GM12865 (cell line): ENCODE data around the gene ZBTB7C.

Experiments
- DNase-seq: peaks from one replicate; pipeline ENCODE4 v3.0.0; 2010; ENCODE audit warnings: low read depth
- H3K4me3 ChIP-seq: 2 replicates; pipeline ENCODE4 v1.5.1; 2011; ENCODE audit warnings: mild to moderate bottlenecking, low read depth, low read length, control low read depth
- TF ChIP-seq, protein P1 (sequence below): IDR thresholded peaks from 2 replicates; pipeline ENCODE4 v1.5.1; 2011; ENCODE audit warnings: low read length, control low read depth, low read depth, inconsistent platforms; ENCODE audit not compliant: insufficient read depth; ENCODE audit errors: missing control alignments

ZBTB7C gene

DNA sequence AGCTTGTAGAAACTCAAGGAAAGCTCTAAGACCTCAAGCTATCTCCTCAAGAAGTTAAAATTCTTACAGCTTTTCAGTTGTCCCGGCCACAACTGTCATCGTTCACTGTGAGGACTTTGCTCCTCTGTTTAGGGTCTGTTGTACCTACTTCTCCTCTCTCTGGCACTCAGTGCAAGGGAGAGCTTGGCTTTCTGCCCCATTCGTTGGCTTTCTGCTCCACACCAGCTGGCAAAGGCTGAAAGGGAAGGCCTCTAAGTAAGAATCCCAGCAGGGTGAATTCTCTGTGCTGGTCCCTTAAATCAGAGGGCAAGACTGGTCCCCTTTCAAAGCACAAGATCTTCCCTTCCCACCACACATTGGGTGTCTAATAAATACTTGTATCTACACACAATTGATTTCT, 17.3 kb downstream of the ZBTB7C start:
- DNase-seq = no peak
- TF ChIP-seq, protein P1, sequence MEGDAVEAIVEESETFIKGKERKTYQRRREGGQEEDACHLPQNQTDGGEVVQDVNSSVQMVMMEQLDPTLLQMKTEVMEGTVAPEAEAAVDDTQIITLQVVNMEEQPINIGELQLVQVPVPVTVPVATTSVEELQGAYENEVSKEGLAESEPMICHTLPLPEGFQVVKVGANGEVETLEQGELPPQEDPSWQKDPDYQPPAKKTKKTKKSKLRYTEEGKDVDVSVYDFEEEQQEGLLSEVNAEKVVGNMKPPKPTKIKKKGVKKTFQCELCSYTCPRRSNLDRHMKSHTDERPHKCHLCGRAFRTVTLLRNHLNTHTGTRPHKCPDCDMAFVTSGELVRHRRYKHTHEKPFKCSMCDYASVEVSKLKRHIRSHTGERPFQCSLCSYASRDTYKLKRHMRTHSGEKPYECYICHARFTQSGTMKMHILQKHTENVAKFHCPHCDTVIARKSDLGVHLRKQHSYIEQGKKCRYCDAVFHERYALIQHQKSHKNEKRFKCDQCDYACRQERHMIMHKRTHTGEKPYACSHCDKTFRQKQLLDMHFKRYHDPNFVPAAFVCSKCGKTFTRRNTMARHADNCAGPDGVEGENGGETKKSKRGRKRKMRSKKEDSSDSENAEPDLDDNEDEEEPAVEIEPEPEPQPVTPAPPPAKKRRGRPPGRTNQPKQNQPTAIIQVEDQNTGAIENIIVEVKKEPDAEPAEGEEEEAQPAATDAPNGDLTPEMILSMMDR = no peak

DNA sequence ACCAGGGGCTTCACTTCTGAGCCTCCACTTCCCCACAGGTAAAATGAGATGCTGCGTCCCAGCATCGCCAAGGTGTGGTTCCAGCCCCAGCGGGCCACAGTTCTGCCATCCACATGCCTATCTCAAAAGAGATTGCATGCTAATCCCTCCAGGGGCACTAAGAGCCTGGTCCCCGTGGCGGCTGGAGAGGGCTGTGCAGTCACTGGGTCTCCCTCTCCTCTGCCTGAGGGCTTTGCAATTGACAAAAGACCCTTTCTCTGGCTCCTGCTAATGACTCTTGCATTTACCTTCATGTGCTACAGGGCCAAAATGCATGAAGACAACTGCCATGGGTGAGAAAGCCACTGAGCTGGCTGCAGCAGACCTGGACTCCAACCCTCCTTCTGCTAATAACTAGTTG, 18.5 kb downstream of the ZBTB7C start:
- TF ChIP-seq, protein P1 = no peak

More for the DNA sequence above, 17.3 kb downstream of the ZBTB7C start:
- H3K4me3 ChIP-seq = no peak overlapping the region

DNA sequence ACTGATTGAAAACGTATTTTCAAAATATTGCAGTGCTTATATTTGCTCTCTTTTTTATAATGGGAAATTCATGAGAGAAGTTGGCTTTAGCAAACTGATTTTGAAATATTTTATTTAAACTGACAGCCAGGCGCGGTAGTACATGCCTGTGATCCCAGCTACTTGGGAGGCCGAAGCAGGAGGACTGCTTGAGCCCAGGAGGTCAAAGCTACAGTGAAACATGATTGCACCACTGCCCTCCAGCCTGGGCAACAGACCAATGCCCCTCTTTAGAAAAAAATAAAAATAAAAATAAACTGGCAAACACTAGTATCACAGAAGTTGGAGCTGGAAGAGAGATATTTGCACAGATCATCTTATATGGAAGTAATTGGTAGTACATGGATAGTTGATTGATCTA, 20.7 kb downstream of the ZBTB7C start:
- H3K4me3 ChIP-seq = no peak overlapping the region
- no peak for DNase-seq
- TF ChIP-seq, protein P1 = no peak

More for the DNA sequence above, 18.5 kb downstream of the ZBTB7C start:
- DNase-seq = no peak
- H3K4me3 ChIP-seq = no peak overlapping the region

DNA sequence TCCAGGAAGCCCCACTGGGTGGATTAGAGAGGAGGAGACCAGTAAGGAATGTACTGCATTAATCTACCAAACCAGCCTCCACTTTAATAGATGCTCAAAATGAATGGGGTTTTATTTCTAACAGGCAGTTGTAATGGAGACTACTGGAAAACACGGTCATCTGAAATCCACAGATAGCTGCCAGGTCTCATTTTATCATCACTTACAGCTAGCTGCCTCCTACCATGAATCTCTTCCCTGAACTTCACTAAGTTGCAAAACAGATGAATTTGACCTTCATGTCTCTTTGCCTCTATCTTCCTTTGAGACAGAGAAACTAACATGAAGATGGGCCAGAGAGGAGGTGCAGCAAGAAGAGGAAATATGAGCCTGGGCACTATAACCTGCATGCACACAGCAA, 21.9 kb downstream of the ZBTB7C start:
- TF ChIP-seq, protein P1 = no peak
- no peak for DNase-seq
- H3K4me3 ChIP-seq = no peak overlapping the region

DNA sequence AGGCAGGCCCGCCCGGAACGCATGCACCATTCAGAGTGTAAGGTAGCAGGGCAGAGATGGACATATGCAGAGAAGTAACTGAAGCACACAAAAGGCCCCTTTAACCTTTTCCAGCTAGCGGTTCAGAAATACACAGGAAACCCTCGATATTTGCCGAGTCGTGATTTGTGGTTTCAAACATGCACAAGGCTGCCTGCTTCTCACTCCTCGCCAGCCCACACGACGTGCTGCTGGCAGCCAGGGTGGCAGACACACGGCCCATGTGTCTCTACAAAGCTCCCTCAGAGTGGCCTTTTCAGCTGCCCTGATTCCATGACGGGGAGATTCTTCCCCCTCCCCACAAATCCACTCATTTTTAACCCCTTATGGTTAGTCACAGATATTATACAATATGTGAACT, 23.6 kb downstream of the ZBTB7C start:
- TF ChIP-seq, protein P1 = no peak
- H3K4me3 ChIP-seq = no peak overlapping the region
- DNase-seq = no peak

DNA sequence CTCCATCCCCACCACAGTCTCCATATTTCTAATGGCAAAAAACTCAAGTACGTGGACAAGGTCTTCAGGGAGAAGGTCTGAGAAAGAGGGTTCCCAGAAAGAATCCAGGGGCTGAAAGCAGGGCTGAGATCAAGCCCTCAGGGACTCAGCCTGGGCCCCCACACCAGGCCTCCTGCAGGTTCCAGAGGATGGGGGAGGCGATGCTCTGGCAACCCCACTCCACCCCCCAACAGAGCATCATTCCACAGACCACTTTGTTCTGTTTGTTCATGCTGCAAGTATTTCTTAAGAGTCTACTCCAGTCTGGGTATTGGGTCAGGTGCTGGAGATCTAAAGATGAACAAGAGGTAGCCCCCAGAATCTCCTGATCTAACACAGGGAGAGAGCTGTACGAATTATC, 32.2 kb downstream of the ZBTB7C start:
- H3K4me3 ChIP-seq = no peak overlapping the region
- no peak for DNase-seq
- TF ChIP-seq, protein P1 = no peak

DNA sequence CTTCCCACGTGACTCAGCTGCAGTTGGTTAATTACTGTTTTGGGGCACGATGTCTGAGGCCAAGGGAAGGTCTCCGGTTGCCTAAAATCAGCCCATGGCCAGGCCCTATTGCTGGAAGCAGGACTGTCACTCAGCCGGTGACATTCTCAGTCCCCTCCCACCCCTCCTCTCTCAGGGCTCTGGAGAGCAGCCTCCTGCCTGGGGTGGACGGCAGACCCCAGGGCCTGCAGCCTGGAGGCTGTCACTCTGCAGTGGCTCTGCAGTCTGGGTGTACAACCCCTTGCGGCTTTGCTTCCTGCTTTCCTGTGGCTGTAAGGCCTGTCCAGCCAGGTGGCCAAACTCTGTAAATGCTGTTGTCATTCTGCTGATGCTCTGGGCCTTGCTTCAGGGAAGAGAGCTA, 32.8 kb downstream of the ZBTB7C start:
- no peak for DNase-seq
- TF ChIP-seq, protein P1 = no peak
- H3K4me3 ChIP-seq = no peak overlapping the region
